Stomach (tissue), 9 donors: ENCODE data around the gene FREM2. TPM values are rescaled to one million over a fixed set of nuclear protein-coding genes. Genes with fewer than 3 reads are reported as not detected.
A peak's percentile ranks its signal among the peaks of the same experiment; 100 is the strongest.

Source experiments
- DNase-seq, 2 donors: peaks; one replicate each; pipeline versions ENCODE4 v3.0.0 to v3.0.0-alpha.2; 2013 to 2019
- H3K27ac ChIP-seq, 5 donors: fragments of 200-600 bp in 4 of 5; sonication (generic) in 4 of 5; one replicate each; pipeline ENCODE4 v1.5.1; 2013 to 2019; ENCODE audit warnings: mild to moderate bottlenecking in 1 of 5, moderate library complexity in 1 of 5
- H3K27me3 ChIP-seq, 3 donors: fragments of 200-600 bp; sonication (generic); one replicate each; pipeline ENCODE4 v1.5.1; 2017 to 2019; ENCODE audit warnings: mixed run types in 1 of 3
- H3K36me3 ChIP-seq, 4 donors: fragments of 200-600 bp; sonication (generic); 1 replicate in 3 of 4; 2 replicates in 1 of 4; pipeline ENCODE4 v1.5.1; 2016 to 2019
- H3K4me1 ChIP-seq, 4 donors: fragments of 200-600 bp; sonication (generic); one replicate each; pipeline ENCODE4 v1.5.1; 2016 to 2019
- H3K4me3 ChIP-seq, 4 donors: fragments of 200-600 bp; sonication (generic) in 3 of 4; one replicate each; pipeline ENCODE4 v1.5.1; 2016 to 2019; ENCODE audit warnings: mild to moderate bottlenecking in 1 of 4
- H3K9me3 ChIP-seq, 4 donors: fragments of 200-600 bp; sonication (generic); one replicate each; pipeline ENCODE4 v1.5.1; 2016 to 2019
- EP300 ChIP-seq: sonication (generic); formaldehyde crosslinking; IDR thresholded peaks from one replicate; pipeline ENCODE4 v1.6.1; 2017; ENCODE audit warnings: antibody characterized with exemption
- POLR2A ChIP-seq, 4 donors: fragments of 450-650 bp; IDR thresholded peaks; one replicate each; pipeline ENCODE4 v1.6.1; 2016; ENCODE audit warnings: antibody characterized with exemption in 4 of 4, control low read depth in 2 of 4, mild to moderate bottlenecking in 1 of 4, moderate library complexity in 1 of 4
- POLR2AphosphoS5 ChIP-seq, 3 donors: sonication (generic); formaldehyde crosslinking; IDR thresholded peaks; one replicate each; pipeline ENCODE4 v1.6.1; 2016; ENCODE audit warnings: antibody characterized with exemption in 3 of 3
- WGBS, 5 donors: extraction: QIAGEN DNeasy Blood & Tissue Kit in 3 of 5; methylation state at CpG; one replicate each; pipeline versions ENCODE4 v1.1.5 to v1.1.7; 2013 to 2018; 5-methylcytosine and 5-hydroxymethylcytosine counted together
- intact Hi-C: fragments of 100-400 bp; cut with DNase I; formaldehyde crosslinking; loops from one replicate; pipeline ENCODE4 v1.15.1; 2023; ENCODE audit warnings: low total_unique reads
- polyA plus RNA-seq, 3 donors: library from polyadenylated mRNA; stranded (reverse); fragments of 200-250 nt; gene quantifications; one replicate each; pipeline ENCODE4 v1.2.3, GENCODE V29; 2013
- total RNA-seq, 5 donors: library from RNA; depleted of rRNA; stranded (reverse); fragments of >200 nt; gene quantifications; one replicate each; pipeline versions ENCODE4 v1.1.0 to v1.2.3, GENCODE V29; 2014 to 2016
- TF ChIP-seq, protein P1 (sequence below), 7 experiments: fragments of 450-650 bp in 4 of 7; fragments of 200-600 bp in 3 of 7; sonication (generic) in 3 of 7; IDR thresholded peaks; one replicate each; pipeline ENCODE4 v1.5.1; 2016 to 2019; ENCODE audit warnings: antibody characterized with exemption in 7 of 7, control low read depth in 2 of 7, mild to moderate bottlenecking in 1 of 7
- donor health status: healthy with polysubstance abuse.
- donor health status: Bipolar disorder and iron deficiency.
- donor health status: healthy.

Gene FREM2
- total and polyA plus RNA-seq, 8 donors, result 0.37 to 18.0 (median 1.3) TPM

DNA sequence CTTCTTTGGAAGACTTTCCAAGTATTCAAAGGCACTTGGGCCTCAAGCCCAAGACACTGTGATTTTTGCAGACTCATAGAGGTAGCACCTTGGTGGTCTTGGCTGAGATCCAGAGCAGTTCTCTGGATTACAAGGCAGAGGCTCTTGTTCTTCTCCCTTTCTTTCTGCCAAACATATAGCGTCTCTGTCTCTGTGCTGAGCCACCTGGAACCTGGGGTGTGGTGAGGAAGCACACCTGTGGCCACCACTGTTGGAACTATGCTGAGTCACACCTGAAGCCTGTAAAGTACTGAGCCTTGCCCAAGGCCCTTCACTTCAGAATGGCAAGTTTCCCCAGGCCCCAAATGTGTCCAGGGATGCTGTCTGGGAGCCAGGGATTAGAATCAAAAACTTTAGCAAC is 127.5 kb downstream of the FREM2 start:
- H3K4me3 ChIP-seq, result no peak overlapping the region
- 41 to 55% (median 54%) methylated on average over 1 of the region's 1 CpG for WGBS, 5 donors
- peaks cover 0 to 8% (median 4%) of the 10 kb centered on the region in 4 donors for H3K4me1 ChIP-seq
- H3K9me3 ChIP-seq, result peaks cover 0 to 20% (median 7%) of the 10 kb centered on the region in 4 donors
- peak; percentile 51 to 54 for DNase-seq
- H3K36me3 ChIP-seq, result no peaks in the 10 kb centered on the region
- no peaks in the 10 kb centered on the region for H3K27me3 ChIP-seq
- intact Hi-C loops, result no loop called here
- TF ChIP-seq POLR2AphosphoS5 (IDR thresholded peaks at IDR 0.05), result no peak
- TF ChIP-seq POLR2A (IDR thresholded peaks at IDR 0.05), result no peak
- H3K27ac ChIP-seq, result no peak overlapping the region

DNA sequence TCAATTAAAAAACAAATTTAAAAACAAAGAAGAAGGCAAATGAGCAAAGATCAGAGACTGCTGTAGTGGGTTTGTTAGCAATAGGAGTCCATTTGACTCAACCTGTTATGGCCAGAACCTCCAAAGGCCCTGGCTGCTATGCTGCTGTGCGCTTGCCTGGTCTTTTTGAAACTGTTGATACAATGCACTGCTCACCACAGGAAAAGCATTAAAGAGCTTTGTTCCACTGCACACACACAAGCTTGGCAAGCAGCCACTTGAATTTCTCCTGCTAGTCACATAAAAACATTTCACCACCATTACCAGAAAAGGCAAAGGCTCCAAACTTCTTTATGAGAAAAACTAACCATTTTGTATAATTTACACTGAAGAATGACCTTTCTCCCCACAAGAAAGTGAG is 132.2 kb downstream of the FREM2 start:
- H3K27me3 ChIP-seq, result no peaks in the 10 kb centered on the region
- TF ChIP-seq EP300, result no peak
- TF ChIP-seq POLR2AphosphoS5 (IDR thresholded peaks at IDR 0.05), result no peak
- TF ChIP-seq, protein P1, sequence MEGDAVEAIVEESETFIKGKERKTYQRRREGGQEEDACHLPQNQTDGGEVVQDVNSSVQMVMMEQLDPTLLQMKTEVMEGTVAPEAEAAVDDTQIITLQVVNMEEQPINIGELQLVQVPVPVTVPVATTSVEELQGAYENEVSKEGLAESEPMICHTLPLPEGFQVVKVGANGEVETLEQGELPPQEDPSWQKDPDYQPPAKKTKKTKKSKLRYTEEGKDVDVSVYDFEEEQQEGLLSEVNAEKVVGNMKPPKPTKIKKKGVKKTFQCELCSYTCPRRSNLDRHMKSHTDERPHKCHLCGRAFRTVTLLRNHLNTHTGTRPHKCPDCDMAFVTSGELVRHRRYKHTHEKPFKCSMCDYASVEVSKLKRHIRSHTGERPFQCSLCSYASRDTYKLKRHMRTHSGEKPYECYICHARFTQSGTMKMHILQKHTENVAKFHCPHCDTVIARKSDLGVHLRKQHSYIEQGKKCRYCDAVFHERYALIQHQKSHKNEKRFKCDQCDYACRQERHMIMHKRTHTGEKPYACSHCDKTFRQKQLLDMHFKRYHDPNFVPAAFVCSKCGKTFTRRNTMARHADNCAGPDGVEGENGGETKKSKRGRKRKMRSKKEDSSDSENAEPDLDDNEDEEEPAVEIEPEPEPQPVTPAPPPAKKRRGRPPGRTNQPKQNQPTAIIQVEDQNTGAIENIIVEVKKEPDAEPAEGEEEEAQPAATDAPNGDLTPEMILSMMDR (IDR thresholded peaks at IDR 0.05), result no peak
- TF ChIP-seq POLR2A (IDR thresholded peaks at IDR 0.05), result no peak
- WGBS, 5 donors, result 7 to 33% (median 12%) methylated on average over 1 of the region's 1 CpG
- no peaks in the 10 kb centered on the region for H3K9me3 ChIP-seq
- H3K27ac ChIP-seq, result peak overlapping the region in 4 of 5 donors; percentile 3 to 66 (median 36)
- no peak overlapping the region for H3K4me3 ChIP-seq
- H3K36me3 ChIP-seq, result no peaks in the 10 kb centered on the region
- intact Hi-C loops, result no loop called here
- DNase-seq, result peak; percentile 56 to 82
- H3K4me1 ChIP-seq, result peaks cover 0 to 12% (median 3%) of the 10 kb centered on the region in 4 donors

DNA sequence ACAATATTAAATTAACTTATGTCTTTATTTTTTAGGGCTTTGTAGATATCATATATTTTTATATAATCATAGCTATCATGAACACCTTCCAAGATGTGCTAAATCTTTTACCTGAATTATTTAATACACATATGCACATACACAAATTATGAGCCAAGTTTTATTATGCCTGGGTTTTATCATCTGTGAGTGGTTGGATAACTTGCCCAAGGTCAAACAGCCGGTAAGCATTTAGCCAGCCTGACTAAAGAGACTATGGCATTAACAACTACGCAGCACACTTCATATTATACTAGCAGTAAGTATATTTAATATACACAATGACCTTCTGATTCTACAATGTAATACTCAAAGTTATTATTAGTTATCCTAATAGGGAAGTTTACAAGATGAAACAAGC is 132.7 kb downstream of the FREM2 start:
- H3K27ac ChIP-seq, result peak overlapping the region in 3 of 5 donors; percentile 3 to 61 (median 10)
- H3K9me3 ChIP-seq, result no peaks in the 10 kb centered on the region
- no peak overlapping the region for H3K4me3 ChIP-seq
- H3K36me3 ChIP-seq, result no peaks in the 10 kb centered on the region
- 47 to 68% (median 58%) methylated on average over 2 of the region's 2 CpGs for WGBS, 5 donors
- H3K4me1 ChIP-seq, result peaks cover 0 to 12% (median 2%) of the 10 kb centered on the region in 4 donors
- TF ChIP-seq POLR2A (IDR thresholded peaks at IDR 0.05) (no peak), EP300 (no peak), POLR2AphosphoS5 (IDR thresholded peaks at IDR 0.05) (no peak)
- TF ChIP-seq, protein P1 (IDR thresholded peaks at IDR 0.05), result no peak
- intact Hi-C loops, result no loop called here
- no peaks in the 10 kb centered on the region for H3K27me3 ChIP-seq
- DNase-seq, result peak in 1 of 2 donors; percentile 26

DNA sequence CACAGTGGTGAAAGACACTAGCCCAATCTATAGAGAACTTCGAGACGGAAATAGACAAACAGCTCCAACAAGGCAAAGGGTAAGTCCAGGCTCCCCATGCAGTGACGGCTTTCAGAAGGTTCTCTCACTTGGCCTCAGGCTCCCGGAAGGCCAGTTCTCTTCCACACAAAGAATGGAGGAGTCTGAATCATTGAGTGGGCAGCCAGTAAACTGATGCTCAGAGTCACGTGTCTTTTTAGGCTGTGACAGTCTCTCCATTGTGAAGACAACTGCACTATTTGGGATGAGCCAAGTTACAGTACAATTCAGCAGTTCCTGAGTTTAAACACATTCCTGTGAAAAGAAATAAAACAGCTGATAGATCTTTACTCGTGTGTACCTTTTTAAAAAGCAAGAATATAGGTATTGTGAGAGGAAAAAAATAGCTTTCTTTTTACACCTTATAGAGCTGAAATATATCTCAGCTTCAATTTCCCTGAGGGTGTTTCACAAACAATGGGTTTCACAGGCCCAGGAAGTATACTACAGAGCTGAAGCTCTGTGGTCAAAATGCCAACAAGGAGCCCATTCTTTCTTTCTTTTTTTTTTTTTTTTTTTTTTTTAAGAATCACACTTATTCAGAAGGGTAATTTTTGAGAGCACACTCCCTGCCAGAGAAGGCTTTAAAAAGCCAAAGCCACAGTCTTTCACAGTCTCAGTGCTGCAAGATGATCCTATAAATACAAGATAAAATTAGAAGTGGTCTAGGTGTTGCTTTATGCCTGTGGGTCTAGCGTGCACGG is 135.1 kb downstream of the FREM2 start:
- no peak for TF ChIP-seq EP300
- TF ChIP-seq, protein P1 (IDR thresholded peaks at IDR 0.05), result no peak
- no peak for TF ChIP-seq POLR2A (IDR thresholded peaks at IDR 0.05)
- no peak for TF ChIP-seq POLR2AphosphoS5 (IDR thresholded peaks at IDR 0.05)
- Histone ChIP-seq H3K4me1 (peaks cover 0 to 12% (median 2%) of the 10 kb centered on the region in 4 donors), H3K36me3 (no peaks in the 10 kb centered on the region), H3K4me3 (no peak overlapping the region), H3K9me3 (no peaks in the 10 kb centered on the region), H3K27me3 (no peaks in the 10 kb centered on the region), H3K27ac (no peak overlapping the region)
- 70 to 79% (median 75%) methylated on average over 8 of the region's 8 CpGs for WGBS, 5 donors
- intact Hi-C loops, result no loop called here
- DNase-seq, result no peak

DNA sequence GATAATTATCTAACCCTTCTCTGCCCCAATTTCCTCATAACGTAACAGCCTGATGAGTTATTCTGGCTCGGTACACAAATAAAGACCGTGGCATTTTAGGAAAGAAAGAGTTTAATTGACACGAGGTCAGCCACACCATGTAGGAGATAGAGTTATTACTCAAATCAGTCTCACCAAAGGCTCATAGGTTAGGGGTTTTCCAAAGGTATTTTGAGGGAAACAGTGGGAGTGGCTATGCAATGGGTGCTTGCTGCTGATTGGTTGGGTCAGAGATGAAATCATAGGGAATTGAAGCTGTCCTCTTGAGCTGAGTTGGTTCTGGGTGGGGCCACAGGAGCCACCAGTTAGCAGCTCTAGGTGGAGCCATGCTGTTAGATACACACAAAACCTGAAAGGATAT is 137.5 kb downstream of the FREM2 start:
- Histone ChIP-seq H3K9me3 (no peaks in the 10 kb centered on the region), H3K27me3 (no peaks in the 10 kb centered on the region), H3K36me3 (no peaks in the 10 kb centered on the region), H3K4me1 (peaks cover 0 to 4% (median under 1%) of the 10 kb centered on the region in 4 donors), H3K4me3 (no peak overlapping the region), H3K27ac (no peak overlapping the region)
- intact Hi-C loops, result no loop called here
- WGBS, 5 donors, result 73 to 86% (median 85%) methylated on average over 4 of the region's 4 CpGs
- TF ChIP-seq POLR2A (IDR thresholded peaks at IDR 0.05) (no peak), POLR2AphosphoS5 (IDR thresholded peaks at IDR 0.05) (no peak), EP300 (no peak)
- TF ChIP-seq, protein P1 (IDR thresholded peaks at IDR 0.05), result no peak
- DNase-seq, result no peak
